Esophagus squamous epithelium (tissue), 5 donors: ENCODE data around the gene IMMP2L. TPM values are rescaled to one million over a fixed set of nuclear protein-coding genes. Genes with fewer than 3 reads are reported as not detected.

Experiments used
- DNase-seq: peaks from one replicate; lab custom pipeline; 2025; lab: John Stamatoyannopoulos, UW
- H3K27ac ChIP-seq, 4 donors: fragments of 200-600 bp; sonication (generic); one replicate each; pipeline ENCODE4 v1.5.1; 2016 to 2019; ENCODE audit warnings: mild to moderate bottlenecking in 1 of 4
- H3K27me3 ChIP-seq, 4 donors: fragments of 200-600 bp; sonication (generic); 1 replicate in 3 of 4; 2 replicates in 1 of 4; pipeline versions ENCODE4 v1.5.1 to v1.6.0; 2017 to 2021; ENCODE audit warnings: antibody characterized with exemption in 1 of 4
- H3K36me3 ChIP-seq, 3 donors: fragments of 200-600 bp; sonication (generic); one replicate each; pipeline ENCODE4 v1.5.1; 2016 to 2019
- H3K4me1 ChIP-seq, 3 donors: fragments of 200-600 bp; sonication (generic); one replicate each; pipeline ENCODE4 v1.5.1; 2017 to 2019
- H3K4me3 ChIP-seq, 4 donors: fragments of 200-600 bp; sonication (generic); 1 replicate in 3 of 4; 2 replicates in 1 of 4; pipeline ENCODE4 v1.5.1; 2016 to 2019; ENCODE audit warnings: mild to moderate bottlenecking in 2 of 4, moderate library complexity in 1 of 4
- H3K9me3 ChIP-seq, 3 donors: fragments of 200-600 bp; sonication (generic); one replicate each; pipeline ENCODE4 v1.5.1; 2016 to 2019
- CTCF ChIP-seq, 6 experiments: fragments of 450-650 bp in 4 of 6; fragments of 200-600 bp in 2 of 6; sonication (generic) in 2 of 6; IDR thresholded peaks; one replicate each; pipeline ENCODE4 v1.5.1; 2016 to 2019; ENCODE audit warnings: antibody characterized with exemption in 6 of 6, mild to moderate bottlenecking in 4 of 6, moderate library complexity in 4 of 6
- POLR2A ChIP-seq, 4 donors: fragments of 450-650 bp; IDR thresholded peaks; one replicate each; pipeline ENCODE4 v1.6.1; 2017; ENCODE audit warnings: antibody characterized with exemption in 4 of 4, mild to moderate bottlenecking in 4 of 4, moderate library complexity in 3 of 4
- WGBS, 2 donors: methylation state at CpG; one replicate each; pipeline ENCODE4 v1.1.5; 2018; 5-methylcytosine and 5-hydroxymethylcytosine counted together
- intact Hi-C: fragments of 100-400 bp; cut with DNase I; formaldehyde crosslinking; loops from one replicate; pipeline ENCODE4 v1.15.0; 2022
- total RNA-seq, 4 donors: library from RNA; depleted of rRNA; stranded (reverse); fragments of >200 nt; gene quantifications; one replicate each; pipeline ENCODE4 v1.1.0, GENCODE V29; 2016
- donor health status: DM: yes; HTN: yes; CAD: no.

The IMMP2L gene
- total RNA-seq, 4 donors from 2014 or later: 1.6 to 21.7 (median 5.4) TPM

- Histone ChIP-seq H3K4me1 (no peaks in the 10 kb centered on the region), H3K27me3 (no peaks in the 10 kb centered on the region), H3K4me3 (no peak overlapping the region), H3K27ac (no peak overlapping the region), H3K9me3 (no peaks in the 10 kb centered on the region), H3K36me3 (no peaks in the 10 kb centered on the region)
- intact Hi-C loops: no loop called here
- no peak for DNase-seq
- TF ChIP-seq POLR2A (IDR thresholded peaks at IDR 0.05): no peak
- no peak for TF ChIP-seq CTCF (IDR thresholded peaks at IDR 0.05)
Measured at GRCh38 chr7:111215550-111215949, 346.7 kb downstream of the IMMP2L start.

GRCh38 chr7:111212857-111213523 lies 349.3 kb downstream of the IMMP2L start:
- no peak for DNase-seq
- Histone ChIP-seq H3K9me3 (no peaks in the 10 kb centered on the region), H3K36me3 (no peaks in the 10 kb centered on the region), H3K27me3 (no peaks in the 10 kb centered on the region), H3K4me1 (no peaks in the 10 kb centered on the region), H3K4me3 (no peak overlapping the region), H3K27ac (no peak overlapping the region)
- intact Hi-C loops: no loop called here
- TF ChIP-seq POLR2A (IDR thresholded peaks at IDR 0.05) (no peak), CTCF (IDR thresholded peaks at IDR 0.05) (no peak)
- 90 to 96% methylated on average over 2 to 3 of the region's 11 CpGs for WGBS, 2 donors

GRCh38 chr7:111210996-111211395 lies 351.3 kb downstream of the IMMP2L start:
- no peak for TF ChIP-seq POLR2A (IDR thresholded peaks at IDR 0.05)
- TF ChIP-seq CTCF (IDR thresholded peaks at IDR 0.05): no peak
- no peak for DNase-seq
- no peaks in the 10 kb centered on the region for H3K9me3 ChIP-seq
- 79 to 87% methylated on average over 3 of the region's 3 CpGs for WGBS, 2 donors
- no peak overlapping the region for H3K27ac ChIP-seq
- H3K36me3 ChIP-seq: no peaks in the 10 kb centered on the region
- intact Hi-C loops: no loop called here
- H3K4me1 ChIP-seq: no peaks in the 10 kb centered on the region
- H3K27me3 ChIP-seq: no peaks in the 10 kb centered on the region
- H3K4me3 ChIP-seq: no peak overlapping the region

GRCh38 chr7:111210043-111210442 lies 352.2 kb downstream of the IMMP2L start:
- H3K4me3 ChIP-seq: no peak overlapping the region
- H3K27me3 ChIP-seq: no peaks in the 10 kb centered on the region
- no peaks in the 10 kb centered on the region for H3K36me3 ChIP-seq
- intact Hi-C loops: no loop called here
- WGBS, 2 donors: 86 to 100% methylated on average over 1 of the region's 1 CpG
- no peaks in the 10 kb centered on the region for H3K9me3 ChIP-seq
- no peak for DNase-seq
- no peak overlapping the region for H3K27ac ChIP-seq
- TF ChIP-seq CTCF (IDR thresholded peaks at IDR 0.05) (no peak), POLR2A (IDR thresholded peaks at IDR 0.05) (no peak)
- no peaks in the 10 kb centered on the region for H3K4me1 ChIP-seq

- TF ChIP-seq CTCF (IDR thresholded peaks at IDR 0.05): no peak
- TF ChIP-seq POLR2A (IDR thresholded peaks at IDR 0.05): no peak
- Histone ChIP-seq H3K9me3 (peaks cover 0 to 5% (median 0%) of the 10 kb centered on the region in 3 donors), H3K4me3 (no peak overlapping the region), H3K27ac (no peak overlapping the region), H3K36me3 (no peaks in the 10 kb centered on the region), H3K4me1 (no peaks in the 10 kb centered on the region), H3K27me3 (no peaks in the 10 kb centered on the region)
- no peak for DNase-seq
- intact Hi-C loops: no loop called here
- WGBS, 2 donors: 74 to 76% methylated on average over 1 of the region's 1 CpG
Measured at GRCh38 chr7:111205251-111205650, 357.0 kb downstream of the IMMP2L start.
